H9 (cell line): ENCODE results near the gene PKP1. TPM values are rescaled to one million over a fixed set of nuclear protein-coding genes. Genes with fewer than 3 reads are reported as not detected.

Experiments used
- DNase-seq: peaks from one replicate; pipeline ENCODE4 v3.0.0-alpha.2; 2017
- H2AFZ ChIP-seq: one replicate; pipeline ENCODE4 v1.6.1; 2013; ENCODE audit warnings: mild to moderate bottlenecking, low read length, control low read depth, moderate library complexity
- H2AK5ac ChIP-seq: 2 replicates; pipeline ENCODE4 v1.6.1; 2013; ENCODE audit warnings: low read length, control low read depth, mixed read lengths; ENCODE audit not compliant: insufficient read length
- H2BK120ac ChIP-seq: one replicate; pipeline ENCODE4 v1.6.1; 2013; ENCODE audit warnings: low read depth, mild to moderate bottlenecking, low read length, control low read depth, inconsistent platforms; ENCODE audit not compliant: poor library complexity, severe bottlenecking
- H2BK12ac ChIP-seq: 2 replicates; pipeline ENCODE4 v1.6.1; 2013; ENCODE audit warnings: low read length, control low read depth, mixed read lengths, low read depth; ENCODE audit not compliant: insufficient read length
- H2BK15ac ChIP-seq: 2 replicates; pipeline ENCODE4 v1.6.1; 2013; ENCODE audit warnings: low read depth, low read length, control low read depth
- H2BK20ac ChIP-seq: one replicate; pipeline ENCODE4 v1.6.1; 2013; ENCODE audit warnings: low read depth, mild to moderate bottlenecking, low read length, control low read depth, inconsistent platforms; ENCODE audit not compliant: poor library complexity, severe bottlenecking
- H2BK5ac ChIP-seq: 2 replicates; pipeline ENCODE4 v1.6.1; 2013; ENCODE audit warnings: low read length, control low read depth, mixed read lengths; ENCODE audit not compliant: insufficient read length
- H3K14ac ChIP-seq: 2 replicates; pipeline ENCODE4 v1.6.1; 2013; ENCODE audit warnings: low read length, control low read depth; ENCODE audit not compliant: insufficient read depth
- H3K18ac ChIP-seq: 2 replicates; pipeline ENCODE4 v1.6.1; 2013; ENCODE audit warnings: low read depth, mild to moderate bottlenecking, mixed read lengths, low read length, control low read depth; ENCODE audit not compliant: insufficient read length
- H3K23ac ChIP-seq: 2 replicates; pipeline ENCODE4 v1.6.1; 2013; ENCODE audit warnings: low read length, control low read depth, mixed read lengths, low read depth; ENCODE audit not compliant: insufficient read length
- H3K23me2 ChIP-seq: 2 replicates; pipeline ENCODE4 v1.6.1; 2013; ENCODE audit warnings: low read depth, mild to moderate bottlenecking, mixed read lengths, low read length, control low read depth; ENCODE audit not compliant: insufficient read length, poor library complexity, severe bottlenecking
- H3K27ac ChIP-seq: 2 replicates; pipeline ENCODE4 v1.5.1; 2013; ENCODE audit warnings: low read length, control low read depth, mixed read lengths, low read depth; ENCODE audit not compliant: insufficient read length
- H3K27me3 ChIP-seq: 2 replicates; pipeline ENCODE4 v1.6.1; 2013; ENCODE audit warnings: low read length, control low read depth, inconsistent platforms; ENCODE audit not compliant: insufficient read depth
- H3K4ac ChIP-seq: 2 replicates; pipeline ENCODE4 v1.6.1; 2013; ENCODE audit warnings: low read depth, mild to moderate bottlenecking, control low read depth, inconsistent platforms, low read length, moderate library complexity
- H3K4me1 ChIP-seq: 2 replicates; pipeline ENCODE4 v1.6.1; 2013; ENCODE audit warnings: low read length, control low read depth, inconsistent platforms; ENCODE audit not compliant: insufficient read depth
- H3K4me2 ChIP-seq: 2 replicates; pipeline ENCODE4 v1.6.1; 2013; ENCODE audit warnings: low read length, control low read depth, mixed read lengths; ENCODE audit not compliant: insufficient read length, insufficient read depth
- H3K56ac ChIP-seq: 2 replicates; pipeline ENCODE4 v1.6.1; 2013; ENCODE audit warnings: low read depth, mild to moderate bottlenecking, mixed read lengths, low read length, control low read depth; ENCODE audit not compliant: insufficient read length
- H3K79me1 ChIP-seq: 2 replicates; pipeline ENCODE4 v1.6.1; 2013; ENCODE audit warnings: low read depth, mild to moderate bottlenecking, moderate library complexity, low read length, control low read depth, inconsistent platforms; ENCODE audit not compliant: insufficient read depth, poor library complexity, severe bottlenecking
- H3K79me2 ChIP-seq: 2 replicates; pipeline ENCODE4 v1.6.1; 2013; ENCODE audit warnings: low read length, control low read depth, inconsistent platforms; ENCODE audit not compliant: insufficient read depth
- H3K9ac ChIP-seq: 2 replicates; pipeline ENCODE4 v1.6.1; 2013; ENCODE audit warnings: low read length, control low read depth, mixed read lengths; ENCODE audit not compliant: insufficient read length; ENCODE audit errors: extremely low read depth
- H3K9me3 ChIP-seq: one replicate; pipeline ENCODE4 v1.6.1; 2013; ENCODE audit warnings: low read depth, low read length, inconsistent platforms; ENCODE audit not compliant: control insufficient read depth
- H3T11ph ChIP-seq: one replicate; pipeline ENCODE4 v1.6.1; 2013; ENCODE audit warnings: mild to moderate bottlenecking, low read length, control low read depth, inconsistent platforms
- H4K20me1 ChIP-seq: one replicate; pipeline ENCODE4 v1.6.1; 2013; ENCODE audit not compliant: control insufficient read depth, insufficient read length, insufficient read depth
- H4K5ac ChIP-seq: 2 replicates; pipeline ENCODE4 v1.6.1; 2013; ENCODE audit warnings: low read depth, mild to moderate bottlenecking, mixed read lengths, low read length, control low read depth; ENCODE audit not compliant: insufficient read length
- H4K8ac ChIP-seq: replicated peaks from 2 replicates; pipeline ENCODE4 v1.6.1; 2013; ENCODE audit warnings: low read length, control low read depth, mixed read lengths, low read depth; ENCODE audit not compliant: insufficient read length
- H4K91ac ChIP-seq: 2 replicates; pipeline ENCODE4 v1.6.1; 2013; ENCODE audit warnings: low read depth, mild to moderate bottlenecking, moderate library complexity, mixed read lengths, low read length, control low read depth; ENCODE audit not compliant: insufficient read length
- H3K27ac Mint-ChIP-seq, 3 experiments: 2 replicates in 2 of 3; 3 replicates in 1 of 3; pipeline ENCODE4 v1.8.0; 2020 to 2021; ENCODE audit warnings: mixed read lengths in 3 of 3, mild to moderate bottlenecking in 1 of 3, moderate library complexity in 1 of 3
- H3K27me3 Mint-ChIP-seq: 2 replicates; pipeline ENCODE4 v1.8.0; 2021; ENCODE audit warnings: low read depth, mild to moderate bottlenecking, moderate library complexity, mixed read lengths
- H3K36me3 Mint-ChIP-seq, 3 experiments: 2 replicates in 2 of 3; 3 replicates in 1 of 3; pipeline ENCODE4 v1.8.0; 2020 to 2021; ENCODE audit warnings: low read depth in 3 of 3, mixed read lengths in 3 of 3; ENCODE audit not compliant: insufficient read depth in 1 of 3
- H3K4me1 Mint-ChIP-seq, 2 experiments: 2 replicates each; pipeline ENCODE4 v1.8.0; 2020; ENCODE audit warnings: mixed read lengths in 2 of 2
- H3K4me3 Mint-ChIP-seq, 2 experiments: 2 replicates in 1 of 2; 3 replicates in 1 of 2; pipeline ENCODE4 v1.8.0; 2020 to 2021; ENCODE audit warnings: mild to moderate bottlenecking in 2 of 2, mixed read lengths in 2 of 2, moderate library complexity in 1 of 2
- H3K9me3 Mint-ChIP-seq, 2 experiments: 2 replicates in 1 of 2; 3 replicates in 1 of 2; pipeline ENCODE4 v1.8.0; 2020; ENCODE audit warnings: mild to moderate bottlenecking in 2 of 2, mixed read lengths in 2 of 2, moderate library complexity in 1 of 2
- CTCF ChIP-seq: fragments of 200-600 bp; sonication (generic); conservative IDR thresholded peaks from 3 replicates; pipeline ENCODE4 v1.8.0; 2021; ENCODE audit warnings: antibody characterized with exemption, mild to moderate bottlenecking
- WGBS: extraction: QIAGEN DNeasy Blood & Tissue Kit; methylation state at CpG from one replicate; pipeline ENCODE4 v1.1.7; 2013; ENCODE audit warnings: missing lambda C conversion rate, low lambda C conversion rate, mixed read lengths; ENCODE audit not compliant: insufficient read length; ENCODE audit errors: extremely low coverage; 5-methylcytosine and 5-hydroxymethylcytosine counted together
- total RNA-seq: library from RNA; stranded (reverse); gene quantifications from 2 replicates; pipeline ENCODE4 v1.2.1, GENCODE V29; 2021

Gene PKP1
- total RNA-seq, 1 experiment from 2014 or later: 0.09 TPM

GRCh38 chr1:201356236-201356635 is 72.9 kb downstream of the PKP1 start:
- Histone ChIP-seq H3K56ac (no peak overlapping the region), H2AFZ (no peak overlapping the region), H3K4me1 (no peaks in the 10 kb centered on the region), H3K27ac (no peak overlapping the region), H2BK15ac (no peak overlapping the region), H4K20me1 (no peaks in the 10 kb centered on the region), H3K9ac (no peak overlapping the region), H3K23me2 (no peaks in the 10 kb centered on the region), H2BK20ac (no peak overlapping the region), H3K27me3 (no peaks in the 10 kb centered on the region), H4K8ac (no peak overlapping the region), H2BK120ac (no peak overlapping the region), H3T11ph (no peak overlapping the region), H3K79me1 (no peaks in the 10 kb centered on the region), H2AK5ac (no peak overlapping the region), H3K23ac (no peak overlapping the region), H3K14ac (no peak overlapping the region), H3K18ac (no peak overlapping the region), H3K4me2 (no peak overlapping the region), H3K4ac (no peak overlapping the region), H4K5ac (no peak overlapping the region), H2BK5ac (no peak overlapping the region), H3K9me3 (no peaks in the 10 kb centered on the region), H3K79me2 (no peaks in the 10 kb centered on the region), H2BK12ac (no peak overlapping the region), H4K91ac (no peak overlapping the region)
- H3K4me3 Mint-ChIP-seq: no peak overlapping the region
- H3K4me1 Mint-ChIP-seq: peaks cover 6 to 19% of the 10 kb centered on the region in 2 experiments
- WGBS: no CpG with 5 or more reads among the region's 5 CpGs
- no peaks in the 10 kb centered on the region for H3K9me3 Mint-ChIP-seq
- no peaks in the 10 kb centered on the region for H3K36me3 Mint-ChIP-seq
- H3K27ac Mint-ChIP-seq: no peak overlapping the region; a peak in 1 of 7 replicates
- no peaks in the 10 kb centered on the region; the same call in none of the 2 replicates for H3K27me3 Mint-ChIP-seq
- no peak for DNase-seq
- no peak for TF ChIP-seq CTCF
